Measurements from ENCODE around the gene C6orf136.
"Not testable (repeated sequence)": the region's sequence is repeated elsewhere in the genome, so short reads cannot be mapped to it uniquely, and the experiment has no call there.

C6orf136 gene

GRCh38 chr6:30664994-30665767 is 18.2 kb downstream of the C6orf136 start:
- no peak for DNase-seq

DNA sequence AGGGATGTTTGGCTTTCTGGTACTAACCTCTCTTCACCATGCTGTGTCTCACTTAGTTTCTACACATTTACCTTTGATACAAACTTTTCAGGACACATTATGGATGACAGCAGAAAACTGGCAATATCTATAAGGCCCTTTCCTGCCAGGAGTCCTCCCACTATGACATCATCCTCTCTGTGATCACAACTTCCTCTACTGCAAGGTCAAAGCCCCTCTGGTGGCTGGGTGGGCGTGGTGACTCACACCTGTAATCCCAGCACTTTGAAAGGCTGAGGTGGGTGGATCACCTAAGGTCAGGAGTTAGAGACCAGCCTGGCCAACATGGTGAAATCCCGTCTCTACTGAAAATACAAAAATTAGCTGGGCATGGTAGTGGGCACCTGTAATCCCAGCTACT is 19.4 kb downstream of the C6orf136 start:
- DNase-seq, result not testable (repeated sequence)

DNA sequence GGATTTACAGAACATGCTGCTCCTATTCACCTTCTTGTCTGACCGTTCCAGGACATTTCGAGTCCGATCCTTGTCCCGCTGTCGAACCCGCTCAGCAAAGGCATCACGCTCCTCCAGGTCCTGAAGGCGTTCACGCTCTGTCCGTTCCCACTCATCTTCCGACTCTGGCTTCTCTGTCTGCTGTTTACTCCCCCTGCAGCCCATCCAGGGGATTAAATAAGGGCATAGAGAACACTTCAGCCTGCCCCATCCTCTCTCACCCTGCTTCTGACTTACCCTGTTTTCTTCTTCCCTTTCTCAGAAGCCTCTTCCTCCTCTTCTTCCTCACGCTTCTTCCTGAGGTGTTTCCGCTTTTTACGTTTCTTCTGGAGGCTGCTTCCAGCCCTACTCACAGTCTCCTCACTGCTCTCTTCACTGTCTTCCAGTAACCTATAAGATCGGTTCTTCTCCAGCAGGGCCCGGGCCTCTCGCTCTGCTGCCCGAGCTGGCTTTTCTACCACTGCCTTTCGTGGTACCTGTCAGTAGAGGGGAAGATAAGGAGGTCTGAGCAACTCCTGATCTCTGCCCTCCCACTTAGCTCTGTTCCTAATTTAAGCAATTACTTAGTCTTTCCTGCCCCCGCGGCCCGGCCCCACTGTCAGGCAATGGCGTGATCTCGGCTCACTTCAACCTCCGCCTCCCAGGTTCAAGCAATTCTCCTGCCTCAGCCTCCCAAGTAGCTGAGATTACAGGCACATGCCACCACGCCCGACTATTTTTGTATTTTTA is 24.0 kb downstream of the C6orf136 start:
- DNase-seq, result no peak

GRCh38 chr6:30672445-30673253 is 25.7 kb downstream of the C6orf136 start, which contains the start of gene DHX16:
Gene DHX16 (minus strand): TSS chr6:30673006. CDS start chr6:30672841, 165 bp downstream.
- peak; percentile 89 for DNase-seq

- DNase-seq, result no peak
Observed at GRCh38 chr6:30676660-30677285, 29.8 kb downstream of the C6orf136 start.

- peak; percentile 27 for DNase-seq
Observed at GRCh38 chr6:30678964-30679726, 32.2 kb downstream of the C6orf136 start.

DNA sequence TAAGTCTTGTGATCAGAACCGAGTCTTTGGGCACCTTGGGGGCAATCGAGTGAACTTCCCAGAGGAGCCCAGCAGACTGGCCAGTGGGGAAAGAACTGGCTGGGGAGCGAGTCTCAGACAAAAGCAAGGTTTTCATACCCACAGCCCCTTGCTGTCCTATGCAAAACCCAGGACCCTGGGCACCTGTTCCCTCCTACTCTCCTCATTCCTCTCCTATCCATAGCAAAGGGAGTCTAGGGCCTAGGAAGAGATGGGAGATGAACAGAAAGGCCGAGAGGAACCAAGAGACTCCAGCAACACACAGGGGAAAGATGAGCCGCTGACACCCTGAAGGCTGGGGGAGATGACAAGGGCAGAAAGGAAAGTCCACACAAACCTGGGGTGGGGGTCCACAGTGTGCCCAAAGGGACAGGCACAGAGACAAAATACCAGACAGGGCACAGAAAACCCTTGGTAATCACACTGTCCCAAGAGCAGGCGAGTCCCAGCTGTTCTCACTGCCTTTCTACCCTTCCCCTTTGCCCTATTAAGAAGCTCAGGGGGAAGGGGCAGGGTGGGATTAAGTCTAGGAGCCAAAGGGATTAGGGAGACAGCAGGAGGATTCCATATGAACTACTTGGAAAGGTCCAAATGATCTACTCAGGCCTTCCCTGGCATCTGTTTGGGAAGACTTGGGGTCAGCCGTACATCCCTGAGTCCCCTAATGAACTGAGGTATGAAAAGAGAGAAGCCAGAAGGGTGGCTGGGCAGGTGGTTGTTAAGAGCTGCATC is 33.0 kb downstream of the C6orf136 start:
- DNase-seq, result no peak

- no peak for DNase-seq
Observed at GRCh38 chr6:30681766-30682142, 34.8 kb downstream of the C6orf136 start.

- no peak for DNase-seq
Observed at GRCh38 chr6:30682143-30683117, 35.5 kb downstream of the C6orf136 start.

- DNase-seq, result no peak
Observed at GRCh38 chr6:30683183-30683979, 36.4 kb downstream of the C6orf136 start.

- DNase-seq, result no peak
Observed at GRCh38 chr6:30683980-30684338, 37.0 kb downstream of the C6orf136 start.

DNA sequence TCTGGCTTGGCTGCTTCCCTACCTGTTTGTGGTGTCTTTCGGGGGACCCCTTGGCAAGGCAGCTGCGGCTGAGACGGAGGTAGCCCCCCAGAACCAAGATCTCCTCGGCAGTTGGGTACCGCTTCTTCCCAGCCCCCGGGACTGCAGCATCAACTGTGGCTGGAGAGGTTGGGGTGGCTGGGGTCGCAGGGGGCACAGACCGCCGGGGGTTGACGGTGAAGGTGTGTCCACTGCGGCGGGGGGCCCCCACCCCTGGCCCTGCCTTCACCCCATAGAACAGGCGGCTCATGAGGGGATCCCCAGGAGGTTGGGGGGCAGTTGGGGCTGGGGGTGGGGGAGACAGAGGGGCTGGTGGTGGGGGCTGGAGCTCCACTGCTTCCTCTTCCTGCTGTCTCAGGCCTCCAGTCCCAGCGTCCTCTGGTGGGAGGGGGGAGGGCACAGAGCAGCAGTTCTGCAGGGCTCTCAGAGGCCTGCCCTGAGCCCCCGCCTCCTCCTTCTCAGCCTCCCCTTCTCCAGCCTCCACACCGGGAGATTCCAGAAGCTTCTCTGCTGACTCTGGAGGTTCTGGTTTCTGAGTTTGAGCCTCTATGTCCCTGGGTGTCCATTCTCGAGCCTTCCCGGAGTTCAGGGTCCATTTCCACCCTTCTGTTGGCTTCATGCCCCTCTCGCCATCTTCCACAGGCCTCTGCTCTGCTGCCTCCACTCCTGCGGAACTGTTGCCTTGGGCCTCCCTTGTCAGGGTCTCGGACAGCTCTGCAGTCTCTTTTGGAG is 37.6 kb downstream of the C6orf136 start:
- DNase-seq, result no peak

- DNase-seq, result no peak
Observed at GRCh38 chr6:30685157-30686008, 38.5 kb downstream of the C6orf136 start.

- no peak for DNase-seq
Observed at GRCh38 chr6:30686009-30686907, 39.3 kb downstream of the C6orf136 start, which contains the start of gene PPP1R18. Gene PPP1R18 (minus strand): TSS chr6:30686645. CDS start chr6:30686018, 627 bp downstream.

- peak; percentile 16 for DNase-seq
Observed at GRCh38 chr6:30686908-30687658, 40.1 kb downstream of the C6orf136 start.

All from NCI-H1092 (cell line).